Medulla oblongata (tissue), 1 donor: ENCODE results near the gene MARCHF9.

ENCODE experiments used
- DNase-seq: peaks from one replicate; pipeline ENCODE4 v3.0.0-alpha.2; 2015; ENCODE audit errors: extremely low spot score

The MARCHF9 gene

GRCh38 chr12:57753756-57754337 lies 1.1 kb upstream of the MARCHF9 start:
- no peak for DNase-seq

GRCh38 chr12:57755194-57755453 lies 221 bp downstream of the MARCHF9 start:
- DNase-seq, result no peak

- no peak for DNase-seq
Measured at GRCh38 chr12:57755454-57756372, 810 bp downstream of the MARCHF9 start.

GRCh38 chr12:57756406-57757341 lies 1.8 kb downstream of the MARCHF9 start:
- no peak for DNase-seq

GRCh38 chr12:57757771-57758170 lies 2.9 kb downstream of the MARCHF9 start:
- no peak for DNase-seq

GRCh38 chr12:57758552-57759359 lies 3.9 kb downstream of the MARCHF9 start:
- DNase-seq, result no peak

GRCh38 chr12:57759360-57759980 lies 4.6 kb downstream of the MARCHF9 start:
- no peak for DNase-seq

GRCh38 chr12:57760347-57760982 lies 5.6 kb downstream of the MARCHF9 start:
- DNase-seq, result no peak

GRCh38 chr12:57761391-57761998 lies 6.6 kb downstream of the MARCHF9 start:
- no peak for DNase-seq

- no peak for DNase-seq
Measured at GRCh38 chr12:57762463-57762862, 7.6 kb downstream of the MARCHF9 start.

GRCh38 chr12:57763881-57764661 lies 9.2 kb downstream of the MARCHF9 start:
- no peak for DNase-seq

GRCh38 chr12:57764662-57765002 lies 9.7 kb downstream of the MARCHF9 start:
- DNase-seq, result no peak

GRCh38 chr12:57765003-57765697 lies 10.2 kb downstream of the MARCHF9 start:
- no peak for DNase-seq

GRCh38 chr12:57765698-57766463 lies 11.0 kb downstream of the MARCHF9 start:
- no peak for DNase-seq

GRCh38 chr12:57766464-57767304 lies 11.8 kb downstream of the MARCHF9 start, which contains the start of gene CYP27B1:
Gene CYP27B1, minus strand, starts transcription at chr12:57767078. Its CDS starts 37 bp downstream, at chr12:57767041.
- DNase-seq, result no peak

GRCh38 chr12:57767305-57767698 lies 12.4 kb downstream of the MARCHF9 start:
- DNase-seq, result no peak

GRCh38 chr12:57767876-57768275 lies 13.0 kb downstream of the MARCHF9 start:
- no peak for DNase-seq
